ENCODE data around the gene HEMK1. TPM values are rescaled to one million over a fixed set of nuclear protein-coding genes. Genes with fewer than 3 reads are reported as not detected.

The HEMK1 gene, protein sequence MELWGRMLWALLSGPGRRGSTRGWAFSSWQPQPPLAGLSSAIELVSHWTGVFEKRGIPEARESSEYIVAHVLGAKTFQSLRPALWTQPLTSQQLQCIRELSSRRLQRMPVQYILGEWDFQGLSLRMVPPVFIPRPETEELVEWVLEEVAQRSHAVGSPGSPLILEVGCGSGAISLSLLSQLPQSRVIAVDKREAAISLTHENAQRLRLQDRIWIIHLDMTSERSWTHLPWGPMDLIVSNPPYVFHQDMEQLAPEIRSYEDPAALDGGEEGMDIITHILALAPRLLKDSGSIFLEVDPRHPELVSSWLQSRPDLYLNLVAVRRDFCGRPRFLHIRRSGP
- polyA plus RNA-seq: 29.9 TPM
- long read RNA-seq, donor 1, full-length matches to known transcripts: 3 of 16 reads
- long read RNA-seq, donor 1, partial matches to known transcripts: 0 of 16 reads
- long read RNA-seq, donor 1, other reads (novel, unspliced or antisense): 13 of 16 reads
- long read RNA-seq, donor 2, full-length matches to known transcripts: 6 of 6 reads
- long read RNA-seq, donor 2, partial matches to known transcripts: 0 of 6 reads
- long read RNA-seq, donor 2, other reads (novel, unspliced or antisense): 0 of 6 reads
- long read RNA-seq, donor 3: 0 reads
- long read RNA-seq, donor 4, full-length matches to known transcripts: 1 of 1 reads
- long read RNA-seq, donor 4, partial matches to known transcripts: 0 of 1 reads
- long read RNA-seq, donor 4, other reads (novel, unspliced or antisense): 0 of 1 reads
- long read RNA-seq, donor 5, full-length matches to known transcripts: 3 of 3 reads
- long read RNA-seq, donor 5, partial matches to known transcripts: 0 of 3 reads
- long read RNA-seq, donor 5, other reads (novel, unspliced or antisense): 0 of 3 reads
- long read RNA-seq, donor 6, full-length matches to known transcripts: 4 of 9 reads
- long read RNA-seq, donor 6, partial matches to known transcripts: 5 of 9 reads
- long read RNA-seq, donor 6, other reads (novel, unspliced or antisense): 0 of 9 reads
- long read RNA-seq, donor 7, full-length matches to known transcripts: 2 of 2 reads
- long read RNA-seq, donor 7, partial matches to known transcripts: 0 of 2 reads
- long read RNA-seq, donor 7, other reads (novel, unspliced or antisense): 0 of 2 reads
- long read RNA-seq, donor 8, full-length matches to known transcripts: 4 of 4 reads
- long read RNA-seq, donor 8, partial matches to known transcripts: 0 of 4 reads
- long read RNA-seq, donor 8, other reads (novel, unspliced or antisense): 0 of 4 reads
- long read RNA-seq, donor 9, full-length matches to known transcripts: 4 of 9 reads
- long read RNA-seq, donor 9, partial matches to known transcripts: 5 of 9 reads
- long read RNA-seq, donor 9, other reads (novel, unspliced or antisense): 0 of 9 reads
- long read RNA-seq, donor 10, full-length matches to known transcripts: 4 of 17 reads
- long read RNA-seq, donor 10, partial matches to known transcripts: 8 of 17 reads
- long read RNA-seq, donor 10, other reads (novel, unspliced or antisense): 5 of 17 reads
- long read RNA-seq, donor 11, full-length matches to known transcripts: 4 of 4 reads
- long read RNA-seq, donor 11, partial matches to known transcripts: 0 of 4 reads
- long read RNA-seq, donor 11, other reads (novel, unspliced or antisense): 0 of 4 reads

GRCh38 chr3:50568947-50569749 is at the start of gene HEMK1:
HEMK1 (plus strand) TSS chr3:50569522; CDS start chr3:50571105, 1,583 bp downstream.
- H3K36me3 ChIP-seq (ENCODE audit: control insufficient read depth, insufficient read depth, low read length): peaks cover 17% of the 10 kb centered on the region
- peak within 1 kb of the TSS; percentile 89 for H3K27ac ChIP-seq (ENCODE audit: low read length)
- peaks cover 55% of the 10 kb centered on the region for H3K4me1 ChIP-seq (ENCODE audit: control insufficient read depth, insufficient read depth, low read length)
- H3K9me3 ChIP-seq (ENCODE audit: control insufficient read depth, low read depth, low read length): no peaks in the 10 kb centered on the region
- no CpG with 5 or more reads among the region's 55 CpGs for whole genome bisulfite sequencing (ENCODE audit: insufficient coverage, low lambda C conversion rate)
- peak; percentile 96 to 98 for DNase-seq
- peaks cover 15% of the 10 kb centered on the region for H3K27me3 ChIP-seq (ENCODE audit: control insufficient read depth, insufficient read depth, low read length)
- peak within 1 kb of the TSS; percentile 99 for H3K4me3 ChIP-seq (ENCODE audit: low read length)

- no CpG with 5 or more reads among the region's 3 CpGs for WGBS (ENCODE audit: insufficient coverage, low lambda C conversion rate)
- Histone ChIP-seq H3K27ac (ENCODE audit: low read length) (no peak overlapping the region), H3K36me3 (ENCODE audit: control insufficient read depth, insufficient read depth, low read length) (no peaks in the 10 kb centered on the region), H3K4me1 (ENCODE audit: control insufficient read depth, insufficient read depth, low read length) (peaks cover 48% of the 10 kb centered on the region), H3K27me3 (ENCODE audit: control insufficient read depth, insufficient read depth, low read length) (no peaks in the 10 kb centered on the region), H3K4me3 (ENCODE audit: low read length) (no peak overlapping the region), H3K9me3 (ENCODE audit: control insufficient read depth, low read depth, low read length) (no peaks in the 10 kb centered on the region)
- no peak for DNase-seq
Observed at GRCh38 chr3:50520849-50521248, 48.5 kb upstream of the HEMK1 start.

GRCh38 chr3:50521572-50521971 is 47.8 kb upstream of the HEMK1 start:
- no peak for DNase-seq
- WGBS (ENCODE audit: insufficient coverage, low lambda C conversion rate): no CpG with 5 or more reads among the region's 5 CpGs
- H3K27me3 ChIP-seq (ENCODE audit: control insufficient read depth, insufficient read depth, low read length): no peaks in the 10 kb centered on the region
- H3K4me1 ChIP-seq (ENCODE audit: control insufficient read depth, insufficient read depth, low read length): peaks cover 48% of the 10 kb centered on the region
- no peaks in the 10 kb centered on the region for H3K36me3 ChIP-seq (ENCODE audit: control insufficient read depth, insufficient read depth, low read length)
- H3K27ac ChIP-seq (ENCODE audit: low read length): no peak overlapping the region
- no peaks in the 10 kb centered on the region for H3K9me3 ChIP-seq (ENCODE audit: control insufficient read depth, low read depth, low read length)
- H3K4me3 ChIP-seq (ENCODE audit: low read length): no peak overlapping the region

- H3K4me1 ChIP-seq (ENCODE audit: control insufficient read depth, insufficient read depth, low read length): peaks cover 39% of the 10 kb centered on the region
- no peaks in the 10 kb centered on the region for H3K9me3 ChIP-seq (ENCODE audit: control insufficient read depth, low read depth, low read length)
- no peak overlapping the region for H3K4me3 ChIP-seq (ENCODE audit: low read length)
- no peak for DNase-seq
- WGBS (ENCODE audit: insufficient coverage, low lambda C conversion rate): no CpG with 5 or more reads among the region's 9 CpGs
- H3K36me3 ChIP-seq (ENCODE audit: control insufficient read depth, insufficient read depth, low read length): no peaks in the 10 kb centered on the region
- H3K27me3 ChIP-seq (ENCODE audit: control insufficient read depth, insufficient read depth, low read length): no peaks in the 10 kb centered on the region
- peak overlapping the region; percentile 90 for H3K27ac ChIP-seq (ENCODE audit: low read length)
Observed at GRCh38 chr3:50523279-50523811, 46.0 kb upstream of the HEMK1 start.

- DNase-seq: peak in 1 of 2 donors; percentile 22
- peak overlapping the region; percentile 90 for H3K27ac ChIP-seq (ENCODE audit: low read length)
- no CpG with 5 or more reads among the region's 5 CpGs for WGBS (ENCODE audit: insufficient coverage, low lambda C conversion rate)
Observed at GRCh38 chr3:50524746-50525145, 44.6 kb upstream of the HEMK1 start.

GRCh38 chr3:50525191-50525910 is 44.0 kb upstream of the HEMK1 start:
- Histone ChIP-seq H3K27me3 (ENCODE audit: control insufficient read depth, insufficient read depth, low read length) (peaks cover 7% of the 10 kb centered on the region), H3K4me1 (ENCODE audit: control insufficient read depth, insufficient read depth, low read length) (peaks cover 44% of the 10 kb centered on the region), H3K9me3 (ENCODE audit: control insufficient read depth, low read depth, low read length) (no peaks in the 10 kb centered on the region), H3K4me3 (ENCODE audit: low read length) (no peak overlapping the region), H3K36me3 (ENCODE audit: control insufficient read depth, insufficient read depth, low read length) (no peaks in the 10 kb centered on the region), H3K27ac (ENCODE audit: low read length) (peak overlapping the region; percentile 90)
- DNase-seq: peak; percentile 81 to 92
- WGBS (ENCODE audit: insufficient coverage, low lambda C conversion rate): 57% methylated on average over 1 of the region's 9 CpGs

More at GRCh38 chr3:50524746-50525145, 44.6 kb upstream of the HEMK1 start:
- H3K4me1 ChIP-seq (ENCODE audit: control insufficient read depth, insufficient read depth, low read length): peaks cover 41% of the 10 kb centered on the region
- no peaks in the 10 kb centered on the region for H3K9me3 ChIP-seq (ENCODE audit: control insufficient read depth, low read depth, low read length)
- no peaks in the 10 kb centered on the region for H3K36me3 ChIP-seq (ENCODE audit: control insufficient read depth, insufficient read depth, low read length)
- H3K27me3 ChIP-seq (ENCODE audit: control insufficient read depth, insufficient read depth, low read length): peaks cover 6% of the 10 kb centered on the region
- H3K4me3 ChIP-seq (ENCODE audit: low read length): no peak overlapping the region

DNA sequence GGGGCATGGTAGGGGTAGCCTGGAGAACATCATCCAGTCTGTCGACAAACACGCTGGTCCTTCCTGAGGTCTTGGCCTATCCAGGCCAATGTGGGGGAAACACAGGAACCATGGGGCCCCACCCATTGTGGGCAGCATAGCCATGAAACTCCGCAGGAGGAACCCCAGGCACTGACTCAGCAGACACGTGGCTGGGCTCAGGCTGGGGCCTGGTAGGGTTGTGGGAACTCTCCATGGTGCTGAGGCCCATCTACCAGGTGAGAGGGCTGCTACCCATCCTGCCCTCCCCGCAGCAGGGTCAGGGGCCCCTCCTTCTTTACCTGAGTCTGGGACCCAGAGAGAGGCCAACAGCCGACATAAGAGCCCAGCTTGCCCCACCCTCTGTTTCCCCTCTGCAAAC is 43.3 kb upstream of the HEMK1 start:
- no CpG with 5 or more reads among the region's 6 CpGs for WGBS (ENCODE audit: insufficient coverage, low lambda C conversion rate)
- Histone ChIP-seq H3K9me3 (ENCODE audit: control insufficient read depth, low read depth, low read length) (no peaks in the 10 kb centered on the region), H3K36me3 (ENCODE audit: control insufficient read depth, insufficient read depth, low read length) (no peaks in the 10 kb centered on the region), H3K27ac (ENCODE audit: low read length) (peak overlapping the region; percentile 90), H3K4me3 (ENCODE audit: low read length) (no peak overlapping the region), H3K4me1 (ENCODE audit: control insufficient read depth, insufficient read depth, low read length) (peaks cover 44% of the 10 kb centered on the region), H3K27me3 (ENCODE audit: control insufficient read depth, insufficient read depth, low read length) (peaks cover 12% of the 10 kb centered on the region)
- peak; percentile 84 to 89 for DNase-seq

- Histone ChIP-seq H3K27me3 (ENCODE audit: control insufficient read depth, insufficient read depth, low read length) (peaks cover 19% of the 10 kb centered on the region), H3K9me3 (ENCODE audit: control insufficient read depth, low read depth, low read length) (no peaks in the 10 kb centered on the region), H3K4me3 (ENCODE audit: low read length) (no peak overlapping the region), H3K27ac (ENCODE audit: low read length) (no peak overlapping the region), H3K4me1 (ENCODE audit: control insufficient read depth, insufficient read depth, low read length) (peaks cover 35% of the 10 kb centered on the region), H3K36me3 (ENCODE audit: control insufficient read depth, insufficient read depth, low read length) (no peaks in the 10 kb centered on the region)
- no CpG with 5 or more reads among the region's 48 CpGs for WGBS (ENCODE audit: insufficient coverage, low lambda C conversion rate)
- DNase-seq: peak in 1 of 2 donors; percentile 39
Observed at GRCh38 chr3:50530001-50530970, 39.0 kb upstream of the HEMK1 start.
